Glutamatergic neuron (in vitro differentiated cells): ENCODE measurements around the gene TRIM22. TPM values are rescaled to one million over a fixed set of nuclear protein-coding genes. Genes with fewer than 3 reads are reported as not detected.
"Not testable (repeated sequence)": the region's sequence is repeated elsewhere in the genome, so short reads cannot be mapped to it uniquely, and the experiment has no call there.

Source experiments
- DNase-seq: peaks from one replicate; pipeline ENCODE4 v3.0.0; 2022
- H3K27ac Mint-ChIP-seq: one replicate; pipeline ENCODE4 v1.8.0; 2020; ENCODE audit warnings: mild to moderate bottlenecking, mixed read lengths, inconsistent platforms; ENCODE audit not compliant: unreplicated experiment
- H3K27me3 Mint-ChIP-seq: one replicate; pipeline ENCODE4 v1.8.0; 2020; ENCODE audit warnings: mild to moderate bottlenecking, moderate library complexity, mixed read lengths, inconsistent platforms; ENCODE audit not compliant: unreplicated experiment
- H3K36me3 Mint-ChIP-seq: one replicate; pipeline ENCODE4 v1.8.0; 2020; ENCODE audit warnings: mild to moderate bottlenecking, mixed read lengths, inconsistent platforms; ENCODE audit not compliant: unreplicated experiment
- H3K4me1 Mint-ChIP-seq: one replicate; pipeline ENCODE4 v1.8.0; 2020; ENCODE audit warnings: mild to moderate bottlenecking, low read depth, mixed read lengths, inconsistent platforms; ENCODE audit not compliant: unreplicated experiment
- H3K4me3 Mint-ChIP-seq: one replicate; pipeline ENCODE4 v1.8.0; 2020; ENCODE audit warnings: mild to moderate bottlenecking, mixed read lengths, inconsistent platforms; ENCODE audit not compliant: unreplicated experiment
- H3K9me3 Mint-ChIP-seq: one replicate; pipeline ENCODE4 v1.8.0; 2020; ENCODE audit warnings: mild to moderate bottlenecking, moderate library complexity, mixed read lengths, inconsistent platforms; ENCODE audit not compliant: unreplicated experiment
- CTCF ChIP-seq: fragments of 200-600 bp; sonication (generic); IDR thresholded peaks from one replicate; pipeline ENCODE4 v1.5.0; 2021; ENCODE audit not compliant: partially characterized antibody, unreplicated experiment
- long read RNA-seq: library from polyadenylated mRNA; unstranded; transcript quantifications from one replicate; pipeline ENCODE4 v2.0.0, GENCODE V29; 2020; ENCODE audit not compliant: unreplicated experiment
- total RNA-seq: library from RNA; stranded (reverse); fragmentation: NEBNext Ultra II Directional; extraction: Animal tissue kit (Norgen Biotek cat#: 25700); gene quantifications from one replicate; pipeline ENCODE4 v1.2.1, GENCODE V29; 2021; ENCODE audit not compliant: unreplicated experiment

Gene TRIM22
- 5.0 TPM for total RNA-seq
- long read RNA-seq, partial matches to known transcripts = 1 of 2 reads
- long read RNA-seq, other reads (novel, unspliced or antisense) = 0 of 2 reads

- no peak for DNase-seq
- H3K27me3 Mint-ChIP-seq = no peaks in the 10 kb centered on the region
- peak within 1 kb of the TSS; percentile 27 for H3K4me3 Mint-ChIP-seq
- no peaks in the 10 kb centered on the region for H3K9me3 Mint-ChIP-seq
- H3K4me1 Mint-ChIP-seq = no peaks in the 10 kb centered on the region
- TF ChIP-seq CTCF = no peak
- H3K27ac Mint-ChIP-seq = peak within 1 kb of the TSS; percentile 13
- no peaks in the 10 kb centered on the region for H3K36me3 Mint-ChIP-seq
Measured at GRCh38 chr11:5689551-5689983, at the start of gene TRIM22. Gene TRIM22 (plus strand): TSS chr11:5689790. CDS start chr11:5696233, 6,443 bp downstream.

GRCh38 chr11:5639953-5640352 lies 49.6 kb upstream of the TRIM22 start:
- peaks cover 2% of the 10 kb centered on the region for H3K27me3 Mint-ChIP-seq
- H3K4me3 Mint-ChIP-seq = no peak overlapping the region
- H3K36me3 Mint-ChIP-seq = no peaks in the 10 kb centered on the region
- no peak for TF ChIP-seq CTCF
- no peak for DNase-seq
- no peaks in the 10 kb centered on the region for H3K4me1 Mint-ChIP-seq
- H3K27ac Mint-ChIP-seq = no peak overlapping the region
- no peaks in the 10 kb centered on the region for H3K9me3 Mint-ChIP-seq

GRCh38 chr11:5643585-5643984 lies 46.0 kb upstream of the TRIM22 start:
- Mint-ChIP-seq H3K9me3 (no peaks in the 10 kb centered on the region), H3K27me3 (peaks cover 2% of the 10 kb centered on the region), H3K4me3 (no peak overlapping the region), H3K27ac (no peak overlapping the region), H3K4me1 (no peaks in the 10 kb centered on the region), H3K36me3 (no peaks in the 10 kb centered on the region)
- DNase-seq = no peak
- TF ChIP-seq CTCF = no peak

- H3K36me3 Mint-ChIP-seq = no peaks in the 10 kb centered on the region
- no peak overlapping the region for H3K4me3 Mint-ChIP-seq
- no peak overlapping the region for H3K27ac Mint-ChIP-seq
- H3K4me1 Mint-ChIP-seq = no peaks in the 10 kb centered on the region
- TF ChIP-seq CTCF = no peak
- H3K9me3 Mint-ChIP-seq = no peaks in the 10 kb centered on the region
- H3K27me3 Mint-ChIP-seq = peaks cover 2% of the 10 kb centered on the region
- DNase-seq = no peak
Measured at GRCh38 chr11:5646139-5646538, 43.5 kb upstream of the TRIM22 start.

GRCh38 chr11:5655474-5655873 lies 34.1 kb upstream of the TRIM22 start:
- peaks cover 5% of the 10 kb centered on the region for H3K36me3 Mint-ChIP-seq
- no peaks in the 10 kb centered on the region for H3K9me3 Mint-ChIP-seq
- no peak for DNase-seq
- H3K4me1 Mint-ChIP-seq = no peaks in the 10 kb centered on the region
- H3K27me3 Mint-ChIP-seq = peaks cover 2% of the 10 kb centered on the region
- H3K27ac Mint-ChIP-seq = no peak overlapping the region
- no peak for TF ChIP-seq CTCF
- H3K4me3 Mint-ChIP-seq = no peak overlapping the region

GRCh38 chr11:5656956-5657355 lies 32.6 kb upstream of the TRIM22 start:
- H3K27me3 Mint-ChIP-seq, H3K9me3 Mint-ChIP-seq, H3K4me1 Mint-ChIP-seq, DNase-seq, H3K27ac Mint-ChIP-seq, H3K4me3 Mint-ChIP-seq, H3K36me3 Mint-ChIP-seq: not testable (repeated sequence)
